T-cell (primary cell): ENCODE results near the gene ALDH16A1. TPM values are rescaled to one million over a fixed set of nuclear protein-coding genes. Genes with fewer than 3 reads are reported as not detected.

Experiments
- ATAC-seq, 4 experiments: fragments of 200-7000 bp in 3 of 4; fragments of 150-1000 bp in 1 of 4; cut with Tn5 transposase; replicated peaks in 1 of 4; 1 replicate in 3 of 4; 2 replicates in 1 of 4; pipeline ENCODE4 v1.10.0; 2021; ENCODE audit warnings: moderate library complexity in 3 of 4, mild to moderate bottlenecking in 2 of 4, moderate number of reproducible peaks in 1 of 4
- CTCF ChIA-PET, 2 donors: fragments of 300-600 bp; sonication (Branson Sonifier 250); formaldehyde crosslinking; loops; one replicate each; lab custom pipeline; 2022; ENCODE audit warnings: antibody characterized with exemption in 2 of 2; lab: Charles Lee
- POLR2A ChIA-PET, 2 donors: fragments of 300-600 bp; sonication (Branson Sonifier 250); formaldehyde crosslinking; loops; one replicate each; lab custom pipeline; 2022; ENCODE audit warnings: antibody characterized with exemption in 2 of 2; lab: Charles Lee
- DNase-seq, 35 experiments: peaks; one replicate each; pipeline versions ENCODE4 v3.0.0 to v3.0.0-alpha.2; 2013 to 2023
- H3K27ac ChIP-seq: one replicate; pipeline ENCODE4 v1.5.1; 2013; ENCODE audit warnings: low read length
- H3K27me3 ChIP-seq, 2 experiments: replicated peaks in 1 of 2; 1 replicate in 1 of 2; 2 replicates in 1 of 2; pipeline versions ENCODE4 v1.6.1 to v1.7.0; 2013; ENCODE audit warnings: low read length in 1 of 2, mixed read lengths in 1 of 2; ENCODE audit not compliant: control insufficient read depth in 2 of 2, insufficient read depth in 2 of 2; ENCODE audit errors: extremely low read depth in 1 of 2
- H3K36me3 ChIP-seq, 2 donors: 1 replicate in 1 of 2; 2 replicates in 1 of 2; pipeline versions ENCODE4 v1.6.1 to v1.7.0; 2013; ENCODE audit warnings: low read length in 1 of 2; ENCODE audit not compliant: control insufficient read depth in 2 of 2, insufficient read depth in 1 of 2; ENCODE audit errors: extremely low read depth in 1 of 2
- H3K4me1 ChIP-seq, 2 experiments: 1 replicate in 1 of 2; 2 replicates in 1 of 2; pipeline versions ENCODE4 v1.6.1 to v1.7.0; 2013; ENCODE audit warnings: low read length in 2 of 2, mixed read lengths in 1 of 2; ENCODE audit not compliant: insufficient read depth in 2 of 2, control insufficient read depth in 1 of 2; ENCODE audit errors: extremely low read depth in 1 of 2
- H3K4me3 ChIP-seq, 2 donors: 1 replicate in 1 of 2; 2 replicates in 1 of 2; pipeline versions ENCODE4 v1.5.1 to v1.7.0; 2013; ENCODE audit warnings: mild to moderate bottlenecking in 2 of 2, low read length in 1 of 2, moderate library complexity in 1 of 2; ENCODE audit not compliant: control insufficient read depth in 1 of 2; ENCODE audit errors: extremely low read depth in 1 of 2
- H3K9me3 ChIP-seq: 2 replicates; pipeline ENCODE4 v1.7.0; 2013
- H3K27ac Mint-ChIP-seq, 2 donors: one replicate each; pipeline ENCODE4 v1.8.0; 2020 to 2021; ENCODE audit warnings: mild to moderate bottlenecking in 2 of 2, mixed read lengths in 2 of 2
- H3K27me3 Mint-ChIP-seq, 2 donors: one replicate each; pipeline ENCODE4 v1.8.0; 2021 to 2022; ENCODE audit warnings: mixed read lengths in 2 of 2
- H3K36me3 Mint-ChIP-seq: one replicate; pipeline ENCODE4 v1.8.0; 2021; ENCODE audit warnings: mixed read lengths
- H3K4me1 Mint-ChIP-seq, 3 donors: one replicate each; pipeline ENCODE4 v1.8.0; 2020 to 2022; ENCODE audit warnings: mixed read lengths in 3 of 3, mild to moderate bottlenecking in 1 of 3
- H3K4me3 Mint-ChIP-seq, 3 donors: one replicate each; pipeline ENCODE4 v1.8.0; 2020 to 2022; ENCODE audit warnings: mild to moderate bottlenecking in 3 of 3, mixed read lengths in 3 of 3, moderate library complexity in 3 of 3
- H3K9me3 Mint-ChIP-seq, 3 donors: one replicate each; pipeline ENCODE4 v1.8.0; 2020 to 2022; ENCODE audit warnings: mixed read lengths in 3 of 3
- WGBS: methylation state at CpG from one replicate; pipeline ENCODE4 v1.1.5; 2013; ENCODE audit warnings: missing lambda C conversion rate; ENCODE audit not compliant: insufficient coverage; 5-methylcytosine and 5-hydroxymethylcytosine counted together
- total RNA-seq, 35 experiments: library from RNA in 6 of 35; stranded (reverse) in 6 of 35; fragments of 120-200 nt in 1 of 35; gene quantifications; one replicate each; pipeline versions ENCODE4 v1.2.1 to v1.2.4 and lab custom pipeline; 2013 to 2026

ALDH16A1 gene
- total RNA-seq, 5 donors from 2014 or later (not counting 1 experiment from before 2014, with no cell fraction given), result 32.8 to 57.2 (median 46.3) TPM

GRCh38 chr19:49436381-49437017 is 16.5 kb upstream of the ALDH16A1 start:
- ChIA-PET CTCF (interaction anchor here in 1 of 2 donors (0.5 kb wide), 1 partner anchor 40 kb away, joined by 4 read pairs; no protein-coding TSS in a partner anchor), POLR2A (interaction anchor here in 1 of 2 donors (0.5 kb wide), 1 partner anchor 201 kb away, joined by 3 read pairs; no protein-coding TSS in a partner anchor)
- peaks cover 5 to 51% of the 10 kb centered on the region in 2 experiments for H3K4me1 ChIP-seq
- H3K27ac ChIP-seq, result no peak overlapping the region
- peak in 1 of 4 experiments; percentile 53 for ATAC-seq
- no peaks in the 10 kb centered on the region for H3K9me3 Mint-ChIP-seq
- peak overlapping the region in 1 of 3 donors; percentile 6 for H3K4me3 Mint-ChIP-seq
- peak in 22 of 35 experiments; percentile 30 to 70 (median 48) for DNase-seq
- peak overlapping the region in 1 of 2 donors; percentile 18 for H3K4me3 ChIP-seq
- H3K36me3 ChIP-seq, result no peaks in the 10 kb centered on the region
- H3K4me1 Mint-ChIP-seq, result peaks cover 30 to 58% (median 36%) of the 10 kb centered on the region in 3 donors
- 15% methylated on average over 39 of the region's 42 CpGs for WGBS
- H3K27me3 Mint-ChIP-seq, result peaks cover 80 to 93% of the 10 kb centered on the region in 2 donors
- peaks cover 22 to 97% of the 10 kb centered on the region in 2 experiments for H3K27me3 ChIP-seq
- H3K9me3 ChIP-seq, result no peaks in the 10 kb centered on the region
- H3K36me3 Mint-ChIP-seq, result no peaks in the 10 kb centered on the region
- H3K27ac Mint-ChIP-seq, result no peak overlapping the region

GRCh38 chr19:49437231-49437630 is 15.8 kb upstream of the ALDH16A1 start:
- peak overlapping the region in 1 of 3 donors; percentile 6 for H3K4me3 Mint-ChIP-seq
- peaks cover 5 to 51% of the 10 kb centered on the region in 2 experiments for H3K4me1 ChIP-seq
- POLR2A ChIA-PET, result interaction anchor here in 1 of 2 donors (0.5 kb wide), 1 partner anchor 202 kb away, joined by 3 read pairs; no protein-coding TSS in a partner anchor
- no peak overlapping the region for H3K4me3 ChIP-seq
- H3K27ac ChIP-seq, result no peak overlapping the region
- no peaks in the 10 kb centered on the region for H3K9me3 ChIP-seq
- ATAC-seq (no peak), DNase-seq (no peak)
- no peaks in the 10 kb centered on the region for H3K36me3 Mint-ChIP-seq
- no peak overlapping the region for H3K27ac Mint-ChIP-seq
- WGBS, result 24% methylated on average over 7 of the region's 8 CpGs
- no peaks in the 10 kb centered on the region for H3K9me3 Mint-ChIP-seq
- H3K27me3 Mint-ChIP-seq, result peaks cover 83 to 95% of the 10 kb centered on the region in 2 donors
- H3K4me1 Mint-ChIP-seq, result peaks cover 34 to 62% (median 40%) of the 10 kb centered on the region in 3 donors
- no peaks in the 10 kb centered on the region for H3K36me3 ChIP-seq
- peaks cover 19 to 97% of the 10 kb centered on the region in 2 experiments for H3K27me3 ChIP-seq
- CTCF ChIA-PET, result no interaction called here

- H3K4me3 ChIP-seq, result no peak overlapping the region
- ATAC-seq (no peak), DNase-seq (no peak)
- Mint-ChIP-seq H3K4me3 (no peak overlapping the region), H3K27me3 (peaks cover 83 to 88% of the 10 kb centered on the region in 2 donors), H3K9me3 (no peaks in the 10 kb centered on the region), H3K27ac (no peak overlapping the region), H3K4me1 (peaks cover 33 to 61% (median 37%) of the 10 kb centered on the region in 3 donors), H3K36me3 (no peaks in the 10 kb centered on the region)
- ChIA-PET POLR2A (no interaction called here), CTCF (no interaction called here)
- no peak overlapping the region for H3K27ac ChIP-seq
- peaks cover 4 to 51% of the 10 kb centered on the region in 2 experiments for H3K4me1 ChIP-seq
- 18% methylated on average over 3 of the region's 6 CpGs for WGBS
- peaks cover 18 to 93% of the 10 kb centered on the region in 2 experiments for H3K27me3 ChIP-seq
- H3K9me3 ChIP-seq, result no peaks in the 10 kb centered on the region
- no peaks in the 10 kb centered on the region for H3K36me3 ChIP-seq
Observed at GRCh38 chr19:49438261-49438660, 14.8 kb upstream of the ALDH16A1 start.

GRCh38 chr19:49439836-49440235 is 13.2 kb upstream of the ALDH16A1 start:
- WGBS, result 86% methylated on average over 1 of the region's 6 CpGs
- Histone ChIP-seq H3K4me3 (no peak overlapping the region), H3K27ac (no peak overlapping the region), H3K4me1 (peaks cover 2 to 53% of the 10 kb centered on the region in 2 experiments), H3K27me3 (peaks cover 17 to 77% of the 10 kb centered on the region in 2 experiments), H3K9me3 (no peaks in the 10 kb centered on the region), H3K36me3 (no peaks in the 10 kb centered on the region)
- ATAC-seq (no peak), DNase-seq (no peak)
- H3K4me1 Mint-ChIP-seq, result peaks cover 37 to 67% (median 43%) of the 10 kb centered on the region in 3 donors
- H3K4me3 Mint-ChIP-seq, result peak overlapping the region in 1 of 3 donors; percentile 58
- peaks cover 71 to 73% of the 10 kb centered on the region in 2 donors for H3K27me3 Mint-ChIP-seq
- no peaks in the 10 kb centered on the region for H3K36me3 Mint-ChIP-seq
- H3K9me3 Mint-ChIP-seq, result no peaks in the 10 kb centered on the region
- CTCF ChIA-PET, result no interaction called here
- POLR2A ChIA-PET, result no interaction called here
- no peak overlapping the region for H3K27ac Mint-ChIP-seq

- POLR2A ChIA-PET, result no interaction called here
- Mint-ChIP-seq H3K27me3 (peaks cover 63 to 66% of the 10 kb centered on the region in 2 donors), H3K4me3 (peak overlapping the region in 2 of 3 donors; percentile 56 to 58), H3K27ac (peak overlapping the region in 1 of 2 donors; percentile 75), H3K4me1 (peaks cover 37 to 62% (median 47%) of the 10 kb centered on the region in 3 donors), H3K9me3 (no peaks in the 10 kb centered on the region), H3K36me3 (no peaks in the 10 kb centered on the region)
- no peak for DNase-seq
- no peaks in the 10 kb centered on the region for H3K9me3 ChIP-seq
- no peak for ATAC-seq
- WGBS, result 17% methylated on average over 10 of the region's 19 CpGs
- H3K27ac ChIP-seq, result no peak overlapping the region
- H3K36me3 ChIP-seq, result no peaks in the 10 kb centered on the region
- H3K4me1 ChIP-seq, result peaks cover 2 to 53% of the 10 kb centered on the region in 2 experiments
- H3K4me3 ChIP-seq, result no peak overlapping the region
- CTCF ChIA-PET, result no interaction called here
- peaks cover 17 to 69% of the 10 kb centered on the region in 2 experiments for H3K27me3 ChIP-seq
Observed at GRCh38 chr19:49440439-49441209, 12.4 kb upstream of the ALDH16A1 start.
